ENCODE data around the gene LIPT2.

The LIPT2 gene

GRCh38 chr11:74468058-74468457 is 25.5 kb downstream of the LIPT2 start:
- POLR2A ChIA-PET: no interaction called here
- no peak for DNase-seq (ENCODE audit: extremely low spot score)
- CTCF ChIA-PET: no interaction called here
- TF ChIP-seq BHLHE40 (IDR thresholded peaks at IDR 0.05; ENCODE audit: borderline replicate concordance): no peak
- TF ChIP-seq ELF4 (IDR thresholded peaks at IDR 0.05): no peak
- TF ChIP-seq ZNF384 (IDR thresholded peaks at IDR 0.05): no peak
- no peak for TF ChIP-seq SP1 (IDR thresholded peaks at IDR 0.05)
- TF ChIP-seq, protein P1, sequence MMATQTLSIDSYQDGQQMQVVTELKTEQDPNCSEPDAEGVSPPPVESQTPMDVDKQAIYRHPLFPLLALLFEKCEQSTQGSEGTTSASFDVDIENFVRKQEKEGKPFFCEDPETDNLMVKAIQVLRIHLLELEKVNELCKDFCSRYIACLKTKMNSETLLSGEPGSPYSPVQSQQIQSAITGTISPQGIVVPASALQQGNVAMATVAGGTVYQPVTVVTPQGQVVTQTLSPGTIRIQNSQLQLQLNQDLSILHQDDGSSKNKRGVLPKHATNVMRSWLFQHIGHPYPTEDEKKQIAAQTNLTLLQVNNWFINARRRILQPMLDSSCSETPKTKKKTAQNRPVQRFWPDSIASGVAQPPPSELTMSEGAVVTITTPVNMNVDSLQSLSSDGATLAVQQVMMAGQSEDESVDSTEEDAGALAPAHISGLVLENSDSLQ (IDR thresholded peaks at IDR 0.05): no peak
- no peak for TF ChIP-seq HDGF (IDR thresholded peaks at IDR 0.05; ENCODE audit: borderline replicate concordance)

- CTCF ChIA-PET: interaction anchor here (0.6 kb wide), 1 partner anchor 196 kb away, joined by 6 read pairs; no protein-coding TSS in a partner anchor
- POLR2A ChIA-PET: no interaction called here
- TF ChIP-seq NFRKB (IDR thresholded peaks at IDR 0.05) (no peak), FOXA1 (IDR thresholded peaks at IDR 0.05) (no peak), TARDBP (IDR thresholded peaks at IDR 0.05) (no peak), LEF1 (IDR thresholded peaks at IDR 0.05; ENCODE audit: borderline replicate concordance) (no peak), FOXK2 (IDR thresholded peaks at IDR 0.05) (no peak), ELF4 (IDR thresholded peaks at IDR 0.05) (no peak), BHLHE40 (IDR thresholded peaks at IDR 0.05; ENCODE audit: borderline replicate concordance) (no peak), SP1 (IDR thresholded peaks at IDR 0.05) (no peak), ZNF384 (IDR thresholded peaks at IDR 0.05) (no peak), ARNT (IDR thresholded peaks at IDR 0.05) (no peak), L3MBTL2 (conservative IDR thresholded peaks at IDR 0.05) (no peak), FOXM1 (IDR thresholded peaks at IDR 0.05; ENCODE audit: borderline replicate concordance) (no peak)
- TF ChIP-seq, protein P1 (IDR thresholded peaks at IDR 0.05): no peak
- DNase-seq (ENCODE audit: extremely low spot score): no peak
Measured at GRCh38 chr11:74466916-74467885, 26.3 kb downstream of the LIPT2 start, which contains the start of gene KCNE3. TSS of gene KCNE3 (minus strand) at chr11:74467549. CDS start at chr11:74457563, 9,986 bp downstream.

DNA sequence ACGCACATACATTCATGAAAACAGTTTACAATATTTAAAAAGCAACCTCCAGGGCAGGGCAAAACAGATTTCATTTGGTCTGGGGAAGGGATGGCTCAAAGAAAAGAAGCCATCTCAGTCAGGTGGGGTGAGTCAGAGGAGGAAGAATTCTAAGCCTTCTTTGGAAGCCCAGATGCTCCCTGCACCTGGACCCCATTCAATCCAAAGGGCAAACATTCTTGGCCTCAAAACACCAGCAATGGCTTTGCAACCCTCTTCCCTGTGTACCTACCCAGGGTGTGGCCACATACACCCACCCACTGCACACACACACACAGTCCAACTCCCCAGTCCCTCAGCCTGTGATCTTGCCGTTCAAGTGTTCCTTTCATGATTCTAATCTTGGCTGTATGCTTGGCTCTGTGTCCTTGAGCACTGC is 28.2 kb downstream of the LIPT2 start:
- no peak for DNase-seq (ENCODE audit: extremely low spot score)
- ChIA-PET POLR2A (no interaction called here), CTCF (no interaction called here)
- no peak for TF ChIP-seq LEF1 (IDR thresholded peaks at IDR 0.05; ENCODE audit: borderline replicate concordance)
- TF ChIP-seq SUZ12 (IDR thresholded peaks at IDR 0.05): no peak
- no peak for TF ChIP-seq ZNF384 (IDR thresholded peaks at IDR 0.05)
- TF ChIP-seq BHLHE40 (IDR thresholded peaks at IDR 0.05; ENCODE audit: borderline replicate concordance): no peak
- TF ChIP-seq NFRKB (IDR thresholded peaks at IDR 0.05): no peak
- TF ChIP-seq FOXK2 (IDR thresholded peaks at IDR 0.05): no peak
- TF ChIP-seq HDGF (IDR thresholded peaks at IDR 0.05; ENCODE audit: borderline replicate concordance): no peak

DNA sequence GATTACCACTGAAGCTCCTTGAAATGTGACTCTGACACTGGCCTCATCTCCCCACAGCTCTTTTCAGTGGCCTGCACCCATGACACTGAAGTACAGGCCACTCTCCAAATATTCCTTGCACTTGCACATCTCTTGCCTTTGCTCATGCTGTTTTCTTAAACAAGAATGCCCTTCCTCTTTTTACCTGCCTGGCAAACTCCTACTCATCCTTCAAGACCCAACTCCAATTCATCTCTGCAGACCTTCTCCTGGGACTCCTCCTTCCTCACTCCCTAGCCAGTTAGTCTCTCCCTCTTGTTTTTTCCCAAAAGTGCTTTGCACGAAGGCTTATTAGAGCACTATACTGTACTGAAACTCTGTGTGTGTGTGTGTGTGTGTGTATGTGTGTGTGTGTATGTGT is 28.8 kb downstream of the LIPT2 start:
- POLR2A ChIA-PET: interaction anchor here (1.5 kb wide), 1 partner anchor 28 kb away, joined by 11 read pairs; the partner anchor contains the start of gene LIPT2
- CTCF ChIA-PET: interaction anchor here (1.0 to 3.3 kb wide), 2 partner anchors 11 to 15 kb away, joined by 3 to 14 read pairs; no protein-coding TSS in a partner anchor
- TF ChIP-seq BHLHE40 (IDR thresholded peaks at IDR 0.05; ENCODE audit: borderline replicate concordance) (no peak), HDGF (IDR thresholded peaks at IDR 0.05; ENCODE audit: borderline replicate concordance) (no peak), LEF1 (IDR thresholded peaks at IDR 0.05; ENCODE audit: borderline replicate concordance) (no peak), SUZ12 (IDR thresholded peaks at IDR 0.05) (no peak), FOXA1 (IDR thresholded peaks at IDR 0.05) (no peak)

GRCh38 chr11:74463216-74463615 is 30.3 kb downstream of the LIPT2 start:
- no peak for DNase-seq (ENCODE audit: extremely low spot score)
- TF ChIP-seq FOXA1 (IDR thresholded peaks at IDR 0.05) (no peak), L3MBTL2 (conservative IDR thresholded peaks at IDR 0.05) (no peak), SP1 (IDR thresholded peaks at IDR 0.05) (no peak), NFRKB (IDR thresholded peaks at IDR 0.05) (no peak), SUZ12 (IDR thresholded peaks at IDR 0.05) (no peak), BHLHE40 (IDR thresholded peaks at IDR 0.05; ENCODE audit: borderline replicate concordance) (no peak), TARDBP (IDR thresholded peaks at IDR 0.05) (no peak), ARNT (IDR thresholded peaks at IDR 0.05) (no peak), CTBP1 (IDR thresholded peaks at IDR 0.05; ENCODE audit: borderline replicate concordance) (no peak), ELF4 (IDR thresholded peaks at IDR 0.05) (no peak)
- TF ChIP-seq, protein P1 (IDR thresholded peaks at IDR 0.05): no peak
- ChIA-PET POLR2A (no interaction called here), CTCF (interaction anchor here (3.3 kb wide), 1 partner anchor 14 kb away, joined by 14 read pairs; no protein-coding TSS in a partner anchor)

More for the DNA sequence above, 28.8 kb downstream of the LIPT2 start:
- no peak for DNase-seq (ENCODE audit: extremely low spot score)

- no peak for DNase-seq (ENCODE audit: extremely low spot score)
- ChIA-PET POLR2A (interaction anchor here (3.2 kb wide), 1 partner anchor 31 kb away, joined by 15 read pairs; the partner anchor contains the start of gene LIPT2), CTCF (interaction anchor here (1.7 to 3.3 kb wide), 2 partner anchors 13 to 108 kb away, joined by 3 to 14 read pairs; no protein-coding TSS in a partner anchor)
- TF ChIP-seq SUZ12 (IDR thresholded peaks at IDR 0.05): no peak
- TF ChIP-seq ZNF384 (IDR thresholded peaks at IDR 0.05): no peak
- TF ChIP-seq, protein P1 (IDR thresholded peaks at IDR 0.05): no peak
- TF ChIP-seq BHLHE40 (IDR thresholded peaks at IDR 0.05; ENCODE audit: borderline replicate concordance): no peak
- no peak for TF ChIP-seq NFRKB (IDR thresholded peaks at IDR 0.05)
- no peak for TF ChIP-seq SP1 (IDR thresholded peaks at IDR 0.05)
- no peak for TF ChIP-seq ARNT (IDR thresholded peaks at IDR 0.05)
- TF ChIP-seq L3MBTL2 (conservative IDR thresholded peaks at IDR 0.05): no peak
- no peak for TF ChIP-seq FOXM1 (IDR thresholded peaks at IDR 0.05; ENCODE audit: borderline replicate concordance)
- TF ChIP-seq ELF4 (IDR thresholded peaks at IDR 0.05): no peak
- TF ChIP-seq CTBP1 (IDR thresholded peaks at IDR 0.05; ENCODE audit: borderline replicate concordance): no peak
- no peak for TF ChIP-seq TARDBP (IDR thresholded peaks at IDR 0.05)
Measured at GRCh38 chr11:74462631-74463030, 30.9 kb downstream of the LIPT2 start.
